Measurements from ENCODE around the gene CPA5.

GRCh38 chr7:130362251-130362816 lies 17.7 kb downstream of the CPA5 start:
- no peak for TF ChIP-seq CTCF (IDR thresholded peaks at IDR 0.05)
- TF ChIP-seq POLR2A (IDR thresholded peaks at IDR 0.05) = no peak

Data from right lobe of liver (tissue), 4 donors.